ENCODE measurements around the gene SLC6A20.

Gene SLC6A20

DNA sequence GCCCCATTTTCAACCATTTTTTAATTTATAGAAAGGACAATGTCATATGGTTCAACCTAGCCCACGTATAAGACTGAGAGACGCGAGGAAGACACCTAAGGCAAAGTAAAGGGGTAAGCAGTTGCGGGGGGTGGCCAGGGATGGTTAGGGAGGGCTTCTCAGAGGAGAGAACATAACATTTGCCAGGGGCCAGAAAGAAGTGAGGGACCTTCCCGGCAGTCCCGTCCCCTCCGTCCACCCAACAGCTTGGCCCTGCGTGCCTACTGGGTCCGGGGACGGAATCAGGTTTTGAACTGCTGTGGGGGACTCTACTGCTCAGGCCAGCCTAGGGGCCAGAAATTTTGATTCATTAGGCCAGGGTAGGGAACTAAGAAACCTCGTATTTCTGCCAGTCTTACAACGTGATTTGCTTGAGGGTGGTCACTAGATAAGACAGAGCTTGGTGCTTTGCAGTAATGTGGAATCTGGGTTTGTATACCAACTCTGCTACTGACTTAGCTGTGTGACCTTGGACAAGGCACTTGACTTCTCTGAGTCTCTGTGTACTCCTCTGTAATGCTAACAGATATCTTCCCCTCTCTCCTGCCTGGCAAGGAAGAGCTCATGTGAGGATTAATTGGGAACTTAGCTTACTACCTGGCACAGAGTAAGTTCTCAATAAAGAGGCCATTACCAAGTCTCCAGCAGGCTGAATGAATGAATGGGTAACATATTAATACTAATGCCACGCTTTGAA, 734 bp upstream of the SLC6A20 start:
- H3K27ac ChIP-seq: no peak overlapping the region
- no peak overlapping the region for H3K9ac ChIP-seq (ENCODE audit: insufficient read length)
- no peak for TF ChIP-seq POLR2AphosphoS5 (IDR thresholded peaks at IDR 0.05; ENCODE audit: borderline replicate concordance, low read depth, low read length)
- no peak for TF ChIP-seq FOXP2 (optimal IDR thresholded peaks at IDR 0.05; ENCODE audit: control extremely low read depth, extremely low read length, insufficient read depth)
- TF ChIP-seq EZH2 (IDR thresholded peaks at IDR 0.05): no peak
- H3K36me3 ChIP-seq (ENCODE audit: insufficient read depth, low read length): no peaks in the 10 kb centered on the region
- H3K9me3 ChIP-seq (ENCODE audit: low read depth, low read length): no peaks in the 10 kb centered on the region
- DNase-seq (ENCODE audit: low read depth, low spot score): no peak
- H3K4me3 ChIP-seq: no peak overlapping the region; the same call in 1 of the 2 replicates

DNA sequence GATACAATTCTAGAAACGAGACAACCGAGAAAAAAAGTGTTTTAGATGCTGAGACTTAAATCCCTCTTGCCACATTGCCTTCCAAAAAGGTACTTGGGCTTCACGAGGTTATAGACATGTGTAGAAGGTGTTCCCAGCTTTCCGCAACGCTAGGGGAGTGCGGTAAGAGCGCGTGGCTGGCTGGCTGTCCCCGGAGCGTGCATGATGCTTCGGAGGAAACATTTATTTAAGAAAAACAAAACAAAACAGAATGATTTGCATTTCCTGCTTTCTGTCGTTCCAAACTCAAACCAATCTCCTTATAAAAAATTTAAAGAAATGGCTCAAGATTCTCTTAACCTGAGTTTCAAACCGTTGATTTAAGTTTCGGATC, 841 bp downstream of the SLC6A20 start:
- no peak overlapping the region for H3K4me3 ChIP-seq

DNA sequence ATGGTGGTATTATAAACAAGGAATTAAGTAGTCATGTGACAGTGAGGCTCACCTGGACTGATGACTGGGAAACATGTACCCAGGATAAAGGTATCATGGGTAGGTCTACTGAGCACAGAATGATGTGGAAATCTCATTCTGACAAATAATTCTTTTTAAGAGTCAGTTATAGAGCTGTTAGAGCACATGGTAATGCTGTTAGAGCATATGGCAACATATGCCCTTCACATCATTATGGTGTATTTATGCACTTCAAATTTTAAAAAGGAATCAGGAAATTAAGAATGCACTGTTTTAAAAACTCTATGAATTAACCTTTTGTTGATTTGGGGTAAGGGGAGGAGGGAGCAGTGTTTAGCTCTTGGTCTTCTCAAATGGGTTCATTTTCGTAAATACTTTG, 1.7 kb downstream of the SLC6A20 start:
- TF ChIP-seq POLR2AphosphoS5 (IDR thresholded peaks at IDR 0.05; ENCODE audit: borderline replicate concordance, low read depth, low read length): no peak
- DNase-seq (ENCODE audit: low read depth, low spot score): no peak
- no peak overlapping the region for H3K27ac ChIP-seq
- H3K4me3 ChIP-seq: no peak overlapping the region
- H3K9me3 ChIP-seq (ENCODE audit: low read depth, low read length): no peaks in the 10 kb centered on the region
- H3K9ac ChIP-seq (ENCODE audit: insufficient read length): no peak overlapping the region
- no peaks in the 10 kb centered on the region for H3K36me3 ChIP-seq (ENCODE audit: insufficient read depth, low read length)

More for the DNA sequence above, 841 bp downstream of the SLC6A20 start:
- TF ChIP-seq POLR2AphosphoS5 (IDR thresholded peaks at IDR 0.05; ENCODE audit: borderline replicate concordance, low read depth, low read length): no peak
- no peak for TF ChIP-seq FOXP2 (optimal IDR thresholded peaks at IDR 0.05; ENCODE audit: control extremely low read depth, extremely low read length, insufficient read depth)
- TF ChIP-seq EZH2 (IDR thresholded peaks at IDR 0.05): no peak
- no peak overlapping the region for H3K27ac ChIP-seq
- H3K9ac ChIP-seq (ENCODE audit: insufficient read length): no peak overlapping the region
- H3K9me3 ChIP-seq (ENCODE audit: low read depth, low read length): no peaks in the 10 kb centered on the region
- no peak for DNase-seq (ENCODE audit: low read depth, low spot score)
- H3K36me3 ChIP-seq (ENCODE audit: insufficient read depth, low read length): no peaks in the 10 kb centered on the region

DNA sequence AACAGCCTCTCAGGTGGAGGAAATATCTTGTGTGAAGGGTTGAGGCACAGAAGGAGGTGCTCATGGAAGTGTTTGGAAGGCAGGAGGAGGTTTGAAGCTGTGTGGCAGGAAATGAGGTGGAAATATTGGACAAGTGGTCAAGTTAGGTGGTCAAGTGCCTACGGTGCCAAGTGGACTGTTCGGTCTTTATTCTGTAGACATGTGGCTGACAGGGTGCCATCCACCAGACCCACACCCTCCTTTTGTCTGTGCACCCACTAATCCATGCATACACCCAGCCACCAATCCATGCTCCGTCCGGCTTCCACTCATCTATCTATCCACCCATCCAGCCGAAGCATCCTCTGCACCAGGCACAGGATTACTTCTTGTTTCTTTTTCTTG, 2.2 kb downstream of the SLC6A20 start:
- no peak for DNase-seq (ENCODE audit: low read depth, low spot score)
- no peak overlapping the region for H3K4me3 ChIP-seq
- no peaks in the 10 kb centered on the region for H3K9me3 ChIP-seq (ENCODE audit: low read depth, low read length)
- H3K27ac ChIP-seq: no peak overlapping the region
- no peak overlapping the region for H3K9ac ChIP-seq (ENCODE audit: insufficient read length)
- TF ChIP-seq FOXP2 (optimal IDR thresholded peaks at IDR 0.05; ENCODE audit: control extremely low read depth, extremely low read length, insufficient read depth): no peak
- no peak for TF ChIP-seq POLR2AphosphoS5 (IDR thresholded peaks at IDR 0.05; ENCODE audit: borderline replicate concordance, low read depth, low read length)
- TF ChIP-seq EZH2 (IDR thresholded peaks at IDR 0.05): no peak
- no peaks in the 10 kb centered on the region for H3K36me3 ChIP-seq (ENCODE audit: insufficient read depth, low read length)

DNA sequence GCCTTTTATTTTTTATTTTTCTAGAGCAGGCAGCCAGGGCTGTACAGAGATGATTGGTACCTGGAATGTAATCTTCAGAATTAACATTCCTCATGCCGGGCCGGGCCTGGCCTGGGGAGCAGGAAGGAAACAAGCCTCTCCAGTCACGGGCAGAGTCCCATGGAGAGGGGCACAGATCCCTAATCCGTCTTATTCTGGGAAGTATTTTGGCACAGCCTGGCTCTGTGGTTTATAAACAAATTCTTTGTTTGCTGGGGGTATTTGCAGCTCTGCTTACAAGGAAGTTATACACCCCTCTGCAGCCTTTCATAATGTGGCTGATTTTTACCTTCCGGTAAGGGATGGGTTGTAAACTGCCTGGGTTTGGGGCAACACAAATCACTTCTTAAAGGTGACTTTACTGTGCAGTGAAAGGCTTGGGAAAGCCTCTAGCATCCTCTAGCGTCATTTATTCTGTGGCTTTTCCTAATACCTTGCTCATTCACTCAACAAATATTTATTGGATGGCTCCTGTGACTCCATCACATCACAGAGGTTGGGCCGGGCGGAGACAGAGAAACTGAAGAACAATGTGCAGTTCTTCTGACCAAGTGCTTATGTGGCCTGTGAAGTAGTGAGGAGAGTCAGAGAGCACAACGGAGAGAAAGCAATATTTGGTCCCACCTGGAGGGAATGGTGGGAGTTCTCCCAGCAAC, 2.7 kb downstream of the SLC6A20 start:
- Histone ChIP-seq H3K9ac (ENCODE audit: insufficient read length) (no peak overlapping the region), H3K9me3 (ENCODE audit: low read depth, low read length) (no peaks in the 10 kb centered on the region), H3K27ac (no peak overlapping the region), H3K4me3 (no peak overlapping the region), H3K36me3 (ENCODE audit: insufficient read depth, low read length) (no peaks in the 10 kb centered on the region)
- DNase-seq (ENCODE audit: low read depth, low spot score): no peak
- TF ChIP-seq FOXP2 (optimal IDR thresholded peaks at IDR 0.05; ENCODE audit: control extremely low read depth, extremely low read length, insufficient read depth) (no peak), EZH2 (IDR thresholded peaks at IDR 0.05) (no peak), POLR2AphosphoS5 (IDR thresholded peaks at IDR 0.05; ENCODE audit: borderline replicate concordance, low read depth, low read length) (no peak)

DNA sequence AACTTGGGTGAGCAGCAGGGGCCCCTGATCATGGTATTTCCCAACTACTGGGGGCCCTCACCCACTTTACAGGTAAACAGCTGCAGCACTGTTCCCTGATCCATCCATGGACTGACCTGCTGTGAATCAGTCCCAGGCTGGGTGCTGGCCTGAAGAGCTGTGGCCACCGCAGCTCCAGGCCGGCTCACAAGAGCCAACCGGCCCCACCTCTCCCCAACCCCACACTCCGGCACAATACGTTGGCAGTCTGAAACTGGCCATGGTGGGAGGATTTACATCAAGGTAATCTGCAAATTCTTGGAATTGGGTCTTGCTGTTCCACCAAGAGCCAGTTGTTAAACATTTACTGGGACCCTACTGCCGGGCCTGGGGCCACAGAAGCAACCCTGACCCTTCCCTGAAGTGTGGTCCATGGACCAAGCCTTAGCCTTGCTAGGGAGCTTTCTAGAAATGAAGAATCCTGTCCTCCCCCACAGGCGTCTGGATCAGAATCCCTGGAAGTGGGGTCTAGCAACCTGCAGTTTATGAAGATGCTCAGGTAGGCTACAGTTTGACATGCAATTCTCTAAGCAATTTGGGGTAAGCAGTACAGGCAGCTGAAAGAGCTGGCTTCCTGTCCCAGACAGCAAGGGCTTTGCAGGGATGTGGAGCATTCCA, 3.7 kb downstream of the SLC6A20 start:
- no peak for TF ChIP-seq FOXP2 (optimal IDR thresholded peaks at IDR 0.05; ENCODE audit: control extremely low read depth, extremely low read length, insufficient read depth)
- no peak for TF ChIP-seq EZH2 (IDR thresholded peaks at IDR 0.05)
- no peak for TF ChIP-seq POLR2AphosphoS5 (IDR thresholded peaks at IDR 0.05; ENCODE audit: borderline replicate concordance, low read depth, low read length)
- no peaks in the 10 kb centered on the region for H3K9me3 ChIP-seq (ENCODE audit: low read depth, low read length)
- no peak for DNase-seq (ENCODE audit: low read depth, low spot score)
- H3K9ac ChIP-seq (ENCODE audit: insufficient read length): no peak overlapping the region
- no peak overlapping the region for H3K4me3 ChIP-seq
- H3K27ac ChIP-seq: no peak overlapping the region
- no peaks in the 10 kb centered on the region for H3K36me3 ChIP-seq (ENCODE audit: insufficient read depth, low read length)

DNA sequence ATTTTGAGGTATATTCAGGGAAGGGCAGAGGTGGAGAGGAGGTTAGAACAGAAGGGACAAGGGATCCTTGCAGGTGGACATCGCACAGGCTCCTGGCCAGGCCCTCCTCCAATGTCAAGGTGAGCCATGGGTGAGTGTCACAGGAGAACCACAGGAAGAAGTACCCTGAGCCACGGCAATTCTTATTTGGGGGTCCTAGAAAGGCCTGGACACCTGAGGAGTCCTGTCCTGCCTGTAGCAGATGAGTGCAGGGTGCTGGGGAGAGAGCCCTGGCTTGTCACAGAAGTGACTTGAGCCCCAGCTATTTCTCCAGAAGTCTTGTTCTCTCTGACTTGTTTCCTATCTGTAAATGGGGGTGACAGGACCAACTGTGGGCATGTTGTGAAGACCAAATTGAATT, 4.3 kb downstream of the SLC6A20 start:
- Histone ChIP-seq H3K27ac (no peak overlapping the region), H3K36me3 (ENCODE audit: insufficient read depth, low read length) (no peaks in the 10 kb centered on the region), H3K9ac (ENCODE audit: insufficient read length) (no peak overlapping the region), H3K9me3 (ENCODE audit: low read depth, low read length) (no peaks in the 10 kb centered on the region), H3K4me3 (no peak overlapping the region)
- no peak for DNase-seq (ENCODE audit: low read depth, low spot score)
- TF ChIP-seq EZH2 (IDR thresholded peaks at IDR 0.05): no peak
- TF ChIP-seq POLR2AphosphoS5 (IDR thresholded peaks at IDR 0.05; ENCODE audit: borderline replicate concordance, low read depth, low read length): no peak
- no peak for TF ChIP-seq FOXP2 (optimal IDR thresholded peaks at IDR 0.05; ENCODE audit: control extremely low read depth, extremely low read length, insufficient read depth)

DNA sequence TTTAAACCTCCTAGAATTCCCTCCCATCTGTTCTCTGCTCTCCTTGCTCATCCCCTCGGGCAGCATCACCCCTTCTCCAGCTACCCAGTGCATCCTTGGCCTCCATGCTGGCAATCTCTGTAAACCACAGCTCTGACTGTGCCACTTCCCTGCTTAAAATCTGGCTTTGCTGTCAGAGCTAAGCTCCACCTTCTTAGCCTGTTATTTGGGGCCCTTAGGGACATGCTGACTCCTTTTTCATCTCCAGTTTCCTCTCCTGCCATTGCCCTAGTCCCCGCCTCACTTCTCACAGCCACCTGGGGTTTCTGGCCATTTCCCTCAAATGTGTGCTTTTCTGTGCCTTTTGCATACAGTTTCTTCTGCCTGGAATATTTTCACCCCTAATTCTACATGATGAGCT, 5.7 kb downstream of the SLC6A20 start:
- TF ChIP-seq POLR2AphosphoS5 (IDR thresholded peaks at IDR 0.05; ENCODE audit: borderline replicate concordance, low read depth, low read length) (no peak), EZH2 (IDR thresholded peaks at IDR 0.05) (no peak), FOXP2 (optimal IDR thresholded peaks at IDR 0.05; ENCODE audit: control extremely low read depth, extremely low read length, insufficient read depth) (no peak)
- DNase-seq (ENCODE audit: low read depth, low spot score): no peak
- no peak overlapping the region for H3K27ac ChIP-seq

More for the DNA sequence above, 5.7 kb downstream of the SLC6A20 start:
- Histone ChIP-seq H3K9ac (ENCODE audit: insufficient read length) (no peak overlapping the region), H3K4me3 (no peak overlapping the region), H3K36me3 (ENCODE audit: insufficient read depth, low read length) (no peaks in the 10 kb centered on the region), H3K9me3 (ENCODE audit: low read depth, low read length) (no peaks in the 10 kb centered on the region)
